ENCODE data around the gene PATL2.
"Not testable (repeated sequence)": the region's sequence is repeated elsewhere in the genome, so short reads cannot be mapped to it uniquely, and the experiment has no call there.

Gene PATL2

DNA sequence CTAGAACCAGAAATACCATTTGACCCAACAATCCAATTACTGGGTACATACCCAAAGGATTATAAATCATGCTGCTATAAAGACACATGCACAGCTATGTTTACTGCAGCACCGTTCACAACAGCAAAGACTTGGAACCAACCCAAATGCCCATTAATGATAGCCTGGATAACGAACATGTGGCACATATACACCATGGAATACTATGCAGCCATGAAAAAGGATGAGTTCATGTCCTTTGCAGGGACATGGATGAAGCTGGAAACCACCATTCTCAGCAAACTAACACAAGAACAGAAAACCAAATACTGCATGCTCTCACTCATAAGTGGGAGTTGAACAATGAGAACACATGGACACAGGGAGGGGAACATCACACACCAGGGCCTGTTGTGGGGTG, 21.8 kb downstream of the PATL2 start:
- not testable (repeated sequence) for DNase-seq

DNA sequence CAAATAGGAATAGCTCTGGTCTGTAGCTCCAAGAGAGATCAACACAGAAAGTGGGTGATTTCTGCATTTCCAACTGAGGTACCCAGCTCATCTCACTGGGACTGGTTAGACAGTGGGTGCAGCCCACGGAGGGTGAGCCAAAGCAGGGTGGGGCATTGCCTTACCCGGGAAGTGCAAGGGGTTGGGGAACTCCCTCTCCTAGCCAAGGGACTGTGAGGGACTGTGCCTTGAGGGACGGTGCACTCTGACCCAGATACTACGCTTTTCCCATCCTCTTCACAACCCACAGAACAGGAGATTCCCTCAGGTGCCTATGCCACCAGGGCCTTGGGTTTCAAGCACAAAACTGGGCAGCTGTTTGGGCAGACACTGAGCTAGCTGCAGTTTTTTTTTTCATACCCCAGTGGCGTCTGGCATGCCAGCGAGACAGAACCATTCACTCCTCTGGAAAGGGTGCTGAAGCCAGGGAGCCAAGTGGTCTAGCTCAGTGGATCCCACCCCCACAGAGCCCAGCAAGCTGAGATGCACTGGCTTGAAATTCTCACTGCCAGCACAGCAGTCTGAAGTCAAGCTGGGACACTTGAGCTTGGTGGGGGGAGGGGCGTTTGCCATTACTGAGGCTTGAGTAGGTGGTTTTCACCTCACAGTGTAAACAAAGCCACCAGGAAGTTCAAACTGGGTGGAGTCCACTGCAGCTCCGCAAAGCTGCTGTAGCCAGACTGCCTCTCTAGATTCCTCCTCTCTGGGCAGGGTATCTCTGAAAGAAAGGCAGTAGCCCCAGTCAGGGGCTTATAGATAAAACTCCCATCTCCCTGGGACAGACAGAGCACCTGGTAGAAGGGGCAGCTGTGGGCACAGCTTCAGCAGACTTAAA, 28.1 kb downstream of the PATL2 start:
- DNase-seq: not testable (repeated sequence)

DNA sequence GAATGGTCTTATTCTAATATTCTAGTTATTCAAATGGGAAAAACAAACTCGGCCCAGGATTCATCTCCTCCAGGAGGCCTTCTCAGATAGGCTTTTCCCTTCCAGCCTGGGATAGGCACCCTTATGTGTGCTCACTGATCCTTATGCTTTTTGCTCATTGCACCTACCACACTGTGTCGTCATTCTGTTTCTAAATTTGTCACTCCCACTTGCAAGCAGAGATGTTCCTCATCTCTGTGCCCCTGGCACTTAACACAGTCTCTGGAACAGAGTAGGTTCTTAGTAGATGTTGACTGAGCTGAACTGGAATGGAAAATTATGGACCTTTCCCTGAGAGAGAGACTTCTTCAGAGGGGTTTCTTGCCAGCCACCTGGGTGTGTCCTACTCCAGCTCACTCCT, 28.9 kb downstream of the PATL2 start:
- DNase-seq: no peak

GRCh38 chr15:44676676-44677075, 34.4 kb downstream of the PATL2 start:
- DNase-seq: no peak

GRCh38 chr15:44675911-44676310, 35.2 kb downstream of the PATL2 start:
- DNase-seq: no peak

DNA sequence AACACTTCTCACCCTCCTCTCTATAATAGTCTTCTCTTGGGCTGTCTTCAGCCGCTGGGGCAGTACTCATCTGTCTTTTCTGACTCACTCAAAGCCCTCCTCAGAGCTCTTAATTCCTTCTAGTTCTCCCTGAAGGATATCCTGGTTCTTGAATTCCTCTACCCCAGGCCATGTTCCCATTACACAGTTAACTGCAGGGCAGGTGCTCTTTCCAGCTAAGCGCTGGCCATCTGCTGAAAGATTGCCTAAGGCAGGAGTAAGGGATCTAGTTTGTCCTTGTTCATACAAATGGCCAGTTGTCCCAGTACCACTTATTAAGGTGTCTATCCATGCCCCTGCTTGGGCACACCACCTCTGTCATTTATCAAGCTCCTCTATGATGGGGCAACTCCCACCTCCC, 37.5 kb downstream of the PATL2 start:
- DNase-seq: no peak

DNA sequence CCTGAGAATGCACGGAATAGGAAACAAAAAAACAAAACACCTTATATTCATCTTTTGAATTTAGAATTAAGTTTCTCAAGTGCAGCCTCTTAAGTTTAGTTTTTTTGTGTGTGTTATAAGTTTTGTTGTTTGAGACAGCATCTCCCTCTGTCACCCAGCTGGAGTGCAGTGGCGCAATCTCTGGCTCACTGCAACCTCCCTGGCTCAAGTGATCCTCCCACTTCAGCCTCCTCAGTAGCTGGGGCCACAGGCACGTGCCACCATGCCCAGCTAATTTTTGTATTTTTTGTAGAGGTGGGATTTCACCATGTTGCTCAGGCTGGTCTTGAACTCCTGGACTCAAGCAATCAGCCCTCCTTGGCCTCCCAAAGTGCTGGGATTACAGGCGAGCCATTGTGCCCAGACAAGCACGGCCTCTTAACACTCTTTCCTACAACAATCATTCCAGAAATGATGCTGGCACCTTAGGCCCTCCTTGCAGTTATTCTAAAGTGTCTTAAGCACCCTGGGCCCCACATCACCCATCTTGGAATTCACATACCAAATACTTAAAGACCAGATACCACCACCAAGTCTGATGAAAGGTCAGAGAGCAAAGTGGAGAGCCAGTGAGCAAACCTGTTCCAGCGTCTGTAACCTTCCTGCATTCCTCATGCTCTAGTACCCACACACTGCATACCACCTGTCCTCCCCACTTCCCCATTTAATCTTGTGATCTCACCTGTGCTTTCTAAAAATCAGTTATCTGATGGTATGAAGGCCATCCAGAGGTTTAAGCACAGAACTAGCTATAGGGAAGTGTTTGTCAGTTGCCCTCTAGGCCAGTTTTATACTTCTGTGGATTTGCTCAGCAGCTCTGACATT, 40.8 kb downstream of the PATL2 start:
- DNase-seq: no peak

GRCh38 chr15:44668921-44669320, 42.2 kb downstream of the PATL2 start:
- DNase-seq: no peak

- DNase-seq: no peak
Observed at GRCh38 chr15:44667039-44667360, 44.1 kb downstream of the PATL2 start.

- DNase-seq: no peak
Observed at GRCh38 chr15:44666210-44667038, 44.7 kb downstream of the PATL2 start.

DNA sequence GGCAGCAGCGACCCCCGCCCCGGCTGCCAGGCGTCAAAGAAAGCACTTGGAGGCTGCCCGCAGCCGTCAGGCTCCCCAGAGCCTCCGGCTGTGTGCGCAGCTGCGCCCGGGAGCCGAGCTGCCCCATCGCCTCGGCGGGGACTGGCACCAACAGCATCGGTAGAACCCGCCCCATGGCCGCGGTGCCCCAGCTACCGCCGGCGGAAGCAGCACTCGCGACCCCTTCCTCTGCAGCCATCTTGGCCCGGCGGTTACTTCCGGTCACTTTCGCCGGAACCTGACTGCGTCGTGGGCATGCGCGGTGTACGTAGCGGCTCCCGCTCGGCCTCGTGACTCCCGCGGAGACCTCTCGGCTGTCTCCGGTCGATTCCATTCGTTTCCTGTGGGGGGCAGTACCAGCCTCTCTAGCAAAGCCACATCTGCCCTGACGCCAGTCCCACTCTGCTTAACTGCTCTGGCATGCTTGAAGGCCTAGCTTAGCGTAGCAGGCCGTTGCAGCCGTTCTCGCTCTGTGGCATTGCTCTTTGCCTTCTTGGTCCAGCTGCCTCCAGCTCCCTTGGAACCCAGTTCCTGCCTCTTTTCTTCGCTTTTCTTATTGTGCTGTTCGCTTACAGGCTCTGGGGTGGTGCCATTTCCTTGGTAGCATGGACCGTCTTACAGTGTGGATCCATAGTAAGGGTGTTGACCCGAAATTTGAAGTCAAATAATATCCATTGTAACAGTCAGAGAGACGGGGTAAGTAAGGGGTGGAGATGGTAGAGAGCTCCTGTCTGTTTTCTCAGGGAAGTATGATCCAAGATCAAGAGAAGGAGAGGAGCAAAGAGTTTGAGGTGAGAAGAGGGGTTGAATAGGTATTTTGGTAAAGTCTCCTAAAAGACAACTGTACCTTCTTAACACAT, 47.5 kb downstream of the PATL2 start, which contains the start of gene SPG11:
Gene SPG11 (minus strand): TSS at position 253 of the 899 bp plus-strand sequence. CDS start 15 bp downstream, at position 238.
- peak; percentile 62 for DNase-seq

GRCh38 chr15:44662478-44663409, 48.4 kb downstream of the PATL2 start:
- DNase-seq: no peak

DNA sequence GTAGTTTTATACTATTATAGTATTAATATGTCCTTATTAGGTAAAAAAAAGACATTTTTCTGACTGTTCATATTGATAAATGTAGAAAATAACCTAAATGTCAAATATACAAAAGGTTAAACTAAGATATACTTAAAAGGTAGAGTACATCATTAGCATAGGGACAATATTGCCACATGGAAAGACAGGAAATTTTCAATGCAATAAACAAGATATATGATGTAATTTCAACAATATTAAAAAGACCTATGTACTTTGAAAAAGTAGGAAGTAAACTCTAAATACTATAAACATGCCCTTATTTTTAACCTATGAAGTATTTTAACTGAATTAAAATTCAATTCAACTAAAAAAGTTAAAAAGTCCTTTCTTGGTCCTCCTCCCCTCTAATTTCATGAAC, 49.5 kb downstream of the PATL2 start:
- DNase-seq: no peak

DNA sequence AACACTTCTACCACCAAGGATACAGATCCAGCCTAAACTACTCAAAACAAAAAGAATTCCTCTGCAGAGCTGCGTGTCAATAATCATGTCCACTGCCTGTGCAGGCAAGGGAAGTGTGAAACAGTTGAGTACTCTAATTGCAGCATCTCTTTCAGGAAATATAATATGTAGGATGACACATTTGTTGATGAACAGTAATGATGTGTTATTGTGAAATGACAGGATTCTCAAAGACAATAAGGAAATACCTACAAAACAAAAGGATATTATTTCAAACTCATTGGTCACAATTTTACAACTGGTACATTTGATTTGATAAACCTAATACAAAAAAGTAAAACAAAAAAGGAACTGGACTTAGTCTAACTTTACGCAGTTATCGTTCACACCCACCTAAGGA, 52.1 kb downstream of the PATL2 start:
- no peak for DNase-seq

- no peak for DNase-seq
Observed at GRCh38 chr15:44657378-44657777, 53.7 kb downstream of the PATL2 start.

GRCh38 chr15:44656913-44657312, 54.2 kb downstream of the PATL2 start:
- DNase-seq: no peak

DNA sequence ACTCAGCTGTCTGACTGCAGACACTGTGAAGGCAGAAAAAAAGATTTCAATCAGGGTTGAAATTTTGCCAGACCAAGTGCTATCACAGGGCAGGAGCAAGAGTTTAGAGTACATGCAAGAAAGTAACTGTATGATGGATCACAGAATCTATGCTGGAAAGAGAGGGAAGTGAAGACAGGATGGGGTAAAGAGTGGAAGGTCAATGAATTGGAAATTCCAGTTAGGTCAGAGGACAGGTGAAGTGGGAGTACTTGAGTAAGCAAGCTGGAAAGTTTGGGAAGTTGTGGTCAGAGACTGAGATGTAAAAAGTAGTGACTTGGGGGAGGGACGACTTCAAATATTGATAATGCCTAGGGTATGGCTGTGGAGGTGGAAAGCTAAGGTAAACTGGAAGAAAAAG, 54.8 kb downstream of the PATL2 start:
- DNase-seq: no peak

DNA sequence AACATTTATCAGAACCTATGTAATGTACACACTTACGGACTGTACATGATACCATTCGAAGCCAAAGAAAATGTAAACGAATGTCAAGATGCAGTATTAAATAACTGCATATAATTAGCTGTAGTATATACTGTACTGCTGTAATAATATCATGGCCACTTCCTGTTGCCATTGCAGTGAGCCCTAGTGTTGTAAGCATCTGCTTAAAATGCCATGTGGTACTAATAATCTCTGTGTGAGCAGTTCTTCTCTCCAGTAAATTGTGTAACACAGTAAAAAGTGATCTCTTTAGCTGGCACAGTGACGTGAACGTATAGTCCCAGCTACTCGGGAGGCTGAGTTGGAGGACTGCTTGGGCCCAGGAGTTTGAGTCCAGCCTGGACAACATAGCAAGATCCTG, 56.3 kb downstream of the PATL2 start:
- DNase-seq: no peak

- no peak for DNase-seq
Observed at GRCh38 chr15:44647637-44648036, 63.5 kb downstream of the PATL2 start.

GRCh38 chr15:44647036-44647435, 64.1 kb downstream of the PATL2 start:
- no peak for DNase-seq

- no peak for DNase-seq
Observed at GRCh38 chr15:44646460-44646859, 64.7 kb downstream of the PATL2 start.

Data from 8988T (cell line).